Measurements from ENCODE around the gene CTBP1. TPM values are rescaled to one million over a fixed set of nuclear protein-coding genes. Genes with fewer than 3 reads are reported as not detected.
A peak's percentile ranks its signal among the peaks of the same experiment; 100 is the strongest.

Gene CTBP1
- total RNA-seq, 1 experiment from 2014 or later = 210 TPM

- DNase-seq (ENCODE audit: low read depth) = no peak
Measured at GRCh38 chr4:1211891-1212545, 36.9 kb downstream of the CTBP1 start.

- DNase-seq (ENCODE audit: low read depth) = no peak
Measured at GRCh38 chr4:1211371-1211770, 37.6 kb downstream of the CTBP1 start.

GRCh38 chr4:1210971-1211370 lies 38.0 kb downstream of the CTBP1 start:
- DNase-seq (ENCODE audit: low read depth) = no peak

GRCh38 chr4:1210241-1210841 lies 38.6 kb downstream of the CTBP1 start:
- DNase-seq (ENCODE audit: low read depth) = no peak

- peak; percentile 32 for DNase-seq (ENCODE audit: low read depth)
Measured at GRCh38 chr4:1209821-1210220, 39.1 kb downstream of the CTBP1 start.

GRCh38 chr4:1208970-1209704 lies 39.8 kb downstream of the CTBP1 start:
- DNase-seq (ENCODE audit: low read depth) = no peak

GRCh38 chr4:1208266-1208961 lies 40.5 kb downstream of the CTBP1 start:
- peak; percentile 24 for DNase-seq (ENCODE audit: low read depth)

- DNase-seq (ENCODE audit: low read depth) = peak; percentile 83
Measured at GRCh38 chr4:1207603-1208265, 41.2 kb downstream of the CTBP1 start.

GRCh38 chr4:1207157-1207470 lies 41.8 kb downstream of the CTBP1 start:
- no peak for DNase-seq (ENCODE audit: low read depth)

- no peak for DNase-seq (ENCODE audit: low read depth)
Measured at GRCh38 chr4:1206299-1207156, 42.4 kb downstream of the CTBP1 start.

GRCh38 chr4:1205586-1206298 lies 43.2 kb downstream of the CTBP1 start:
- no peak for DNase-seq (ENCODE audit: low read depth)

- no peak for DNase-seq (ENCODE audit: low read depth)
Measured at GRCh38 chr4:1204828-1205585, 43.9 kb downstream of the CTBP1 start.

GRCh38 chr4:1204286-1204827 lies 44.6 kb downstream of the CTBP1 start:
- no peak for DNase-seq (ENCODE audit: low read depth)

GRCh38 chr4:1203026-1203616 lies 45.8 kb downstream of the CTBP1 start:
- DNase-seq (ENCODE audit: low read depth) = no peak

GRCh38 chr4:1202526-1203011 lies 46.4 kb downstream of the CTBP1 start:
- DNase-seq (ENCODE audit: low read depth) = no peak

- DNase-seq (ENCODE audit: low read depth) = peak; percentile 64
Measured at GRCh38 chr4:1201851-1202525, 46.9 kb downstream of the CTBP1 start.

GRCh38 chr4:1200425-1201035 lies 48.4 kb downstream of the CTBP1 start:
- peak; percentile 86 for DNase-seq (ENCODE audit: low read depth)
